NCI-H2107 treated with DMSO at 0.1 percent for 48 hours (cell line): ENCODE measurements around the gene ANKRD33.

Source experiments
- DNase-seq: peaks from one replicate; lab custom pipeline; 2025; ENCODE audit not compliant: unreplicated experiment; lab: John Stamatoyannopoulos, UW

The ANKRD33 gene

GRCh38 chr12:51915951-51916350, 28.0 kb downstream of the ANKRD33 start:
- no peak for DNase-seq

DNA sequence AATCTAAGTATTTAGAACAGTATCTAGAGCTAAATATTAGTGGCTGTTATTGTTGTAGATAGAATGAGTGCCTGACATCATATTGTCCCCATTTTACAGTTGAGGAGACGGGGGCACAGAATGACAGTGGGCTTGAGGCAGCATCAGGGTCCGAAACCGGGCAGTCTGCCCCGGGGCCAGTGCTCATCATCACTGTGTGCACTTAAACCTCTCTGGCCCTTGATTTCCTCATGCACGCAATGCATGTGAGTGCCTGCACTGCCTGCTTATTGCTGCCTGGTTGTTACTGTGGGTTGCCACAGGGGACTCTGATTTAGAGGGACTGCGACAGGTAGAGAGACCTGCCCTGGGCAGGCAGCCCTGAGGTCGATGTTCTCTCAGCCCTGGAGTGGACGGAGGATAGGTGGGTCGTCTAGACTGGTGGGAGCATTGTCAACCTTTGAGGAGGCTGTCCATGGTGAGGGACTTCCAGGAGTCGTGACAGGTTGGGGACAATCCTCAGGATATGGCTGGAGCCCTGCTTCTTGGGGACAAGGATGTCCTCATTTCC, 29.2 kb downstream of the ANKRD33 start:
- no peak for DNase-seq

GRCh38 chr12:51917746-51918453, 30.0 kb downstream of the ANKRD33 start:
- DNase-seq, result no peak

DNA sequence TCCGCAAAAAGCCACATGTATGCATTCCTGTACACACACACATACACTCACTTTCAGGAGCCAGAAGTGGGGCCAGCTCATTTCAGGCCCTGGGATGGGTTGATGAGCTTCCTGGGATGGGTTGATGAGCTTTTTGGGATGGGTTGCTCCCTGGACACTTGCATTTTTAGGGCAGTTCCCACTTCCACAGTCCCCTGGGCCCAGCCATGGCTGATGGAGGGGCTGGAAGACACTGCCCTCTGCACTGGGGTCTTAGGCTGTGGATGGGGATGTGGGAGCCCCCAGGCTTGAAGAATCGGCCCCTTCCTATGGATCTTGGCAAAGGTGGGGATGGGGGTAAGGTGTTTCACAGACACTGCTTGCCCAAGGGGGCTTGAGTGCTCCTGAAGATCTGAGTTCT, 32.1 kb downstream of the ANKRD33 start:
- DNase-seq, result no peak

DNA sequence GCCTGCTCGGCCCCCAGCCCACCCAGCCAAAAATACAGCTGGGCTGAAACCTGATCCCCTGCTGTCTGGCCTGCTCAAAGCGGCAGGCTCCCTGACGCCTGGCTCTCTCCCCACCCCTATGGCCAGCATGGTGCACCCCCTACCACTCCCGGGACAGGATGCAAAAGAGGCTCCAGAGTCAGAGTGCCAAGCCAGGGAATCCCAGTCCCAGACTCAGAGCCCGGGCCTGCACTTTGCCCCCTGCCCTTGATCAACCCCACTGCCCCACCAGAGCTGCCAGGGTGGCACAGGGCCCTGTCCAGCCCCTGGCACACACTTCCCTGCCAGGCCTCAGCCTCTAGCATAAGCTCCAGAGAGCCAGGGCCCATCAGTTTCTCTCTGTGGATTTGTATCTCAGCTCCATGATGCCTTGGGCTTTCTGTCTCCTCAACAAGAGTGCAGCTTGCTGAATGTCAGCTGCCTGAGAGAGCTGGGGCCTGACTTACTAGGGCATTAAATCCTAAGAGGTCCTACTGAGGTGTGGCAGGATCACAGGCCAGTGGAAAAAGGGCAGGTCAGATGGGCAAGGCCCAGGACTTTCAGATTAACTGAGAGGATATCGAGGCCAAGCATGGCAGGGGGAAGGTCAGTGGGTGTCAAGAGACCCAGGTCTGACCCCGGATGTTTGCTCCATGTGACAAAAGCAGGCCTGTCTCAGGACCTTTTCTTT, 33.3 kb downstream of the ANKRD33 start:
- DNase-seq, result no peak

DNA sequence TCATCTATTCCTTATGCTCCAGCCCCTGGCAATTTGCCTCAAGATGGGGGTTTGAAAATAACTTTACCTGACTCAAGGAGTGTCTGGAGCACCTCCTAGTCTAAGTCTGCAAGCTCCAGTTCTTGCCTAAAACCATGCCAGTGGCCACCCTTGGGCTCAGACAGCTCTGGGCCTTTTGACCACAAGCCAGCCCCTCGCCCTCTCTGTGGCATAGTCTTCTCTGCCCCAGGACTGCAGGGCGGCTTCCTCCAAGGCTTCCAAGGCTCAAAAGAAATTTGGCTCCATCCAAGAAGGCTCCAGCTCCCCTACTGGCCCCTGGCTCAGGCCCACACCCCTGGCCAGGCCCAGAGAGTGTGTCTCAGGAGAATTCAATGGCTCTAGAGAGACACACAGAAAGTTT, 34.2 kb downstream of the ANKRD33 start:
- DNase-seq, result no peak

DNA sequence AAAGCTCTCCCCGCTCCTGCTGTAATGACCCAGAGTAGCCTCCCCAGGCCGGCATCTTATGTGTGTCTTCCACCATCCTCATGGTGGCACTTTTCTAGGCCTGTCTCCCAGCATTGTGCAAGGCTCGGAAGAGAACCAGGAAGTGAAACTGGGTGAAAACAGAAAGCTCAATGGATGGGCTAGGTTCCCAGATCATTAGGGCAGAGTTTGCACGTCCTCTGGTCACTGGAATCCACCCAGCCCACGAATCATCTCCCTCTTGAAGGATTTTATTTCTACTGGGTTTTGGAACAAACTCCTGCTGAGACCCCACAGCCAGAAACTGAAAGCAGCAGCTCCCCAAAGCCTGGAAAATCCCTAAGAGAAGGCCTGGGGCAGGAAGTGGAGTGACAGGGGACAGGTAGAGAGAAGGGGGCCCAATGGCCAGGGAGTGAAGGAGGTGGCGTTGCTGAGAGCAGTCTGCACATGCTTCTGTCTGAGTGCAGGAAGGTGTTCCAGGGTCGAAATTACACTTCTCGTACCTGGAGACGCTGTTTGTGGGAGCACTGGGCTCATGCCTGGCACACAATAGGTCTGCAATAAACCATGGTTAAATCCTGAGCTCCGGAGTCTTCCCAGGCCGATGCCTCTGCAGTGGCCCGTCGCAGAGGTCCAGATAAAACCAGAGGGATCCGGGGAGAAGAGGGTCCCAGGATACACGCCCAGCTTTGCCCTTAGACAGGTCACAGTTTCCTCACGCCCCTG, 35.0 kb downstream of the ANKRD33 start:
- DNase-seq, result no peak

DNA sequence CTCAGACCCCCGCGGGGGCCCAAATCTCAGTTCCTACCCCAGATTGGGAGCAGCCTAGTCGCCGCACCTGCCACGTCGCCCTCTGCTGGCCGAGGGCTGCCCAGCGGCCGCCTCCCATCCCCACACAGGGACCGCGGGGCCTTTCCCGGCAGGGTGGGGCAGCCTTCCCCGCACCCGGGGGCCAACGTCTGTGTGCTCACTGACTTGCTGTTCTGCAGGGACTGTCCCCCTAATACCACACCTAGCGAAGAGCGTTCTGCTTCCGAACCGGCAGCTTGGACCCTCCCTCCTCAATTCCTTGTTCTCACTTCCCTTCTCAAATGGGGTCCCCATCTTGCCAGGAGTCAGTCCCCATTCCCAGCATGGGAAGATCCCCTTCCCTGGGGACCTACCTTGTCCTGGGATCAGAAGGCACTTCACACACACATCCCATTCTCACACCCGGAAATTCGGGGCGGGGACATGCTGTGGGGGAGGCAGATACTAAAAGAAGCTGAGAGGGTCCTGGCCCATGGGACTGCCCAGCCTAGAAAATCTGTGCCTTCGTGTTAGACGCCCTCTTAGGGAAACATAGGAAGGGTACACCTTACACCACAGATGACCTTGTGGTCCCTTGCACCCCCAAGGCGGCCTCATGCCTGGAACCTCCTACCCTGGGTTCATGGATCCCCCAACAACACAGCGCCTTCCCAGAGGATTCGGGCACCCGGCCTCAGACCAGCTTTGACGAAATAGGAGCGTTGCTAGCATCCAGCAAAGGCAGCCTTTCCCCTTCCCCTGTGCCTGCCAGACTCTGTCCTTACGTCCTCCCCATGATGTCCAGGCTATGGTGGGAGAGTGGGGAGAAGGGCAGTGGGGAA, 35.8 kb downstream of the ANKRD33 start:
- no peak for DNase-seq

GRCh38 chr12:51924551-51925319, 36.8 kb downstream of the ANKRD33 start:
- DNase-seq, result no peak

DNA sequence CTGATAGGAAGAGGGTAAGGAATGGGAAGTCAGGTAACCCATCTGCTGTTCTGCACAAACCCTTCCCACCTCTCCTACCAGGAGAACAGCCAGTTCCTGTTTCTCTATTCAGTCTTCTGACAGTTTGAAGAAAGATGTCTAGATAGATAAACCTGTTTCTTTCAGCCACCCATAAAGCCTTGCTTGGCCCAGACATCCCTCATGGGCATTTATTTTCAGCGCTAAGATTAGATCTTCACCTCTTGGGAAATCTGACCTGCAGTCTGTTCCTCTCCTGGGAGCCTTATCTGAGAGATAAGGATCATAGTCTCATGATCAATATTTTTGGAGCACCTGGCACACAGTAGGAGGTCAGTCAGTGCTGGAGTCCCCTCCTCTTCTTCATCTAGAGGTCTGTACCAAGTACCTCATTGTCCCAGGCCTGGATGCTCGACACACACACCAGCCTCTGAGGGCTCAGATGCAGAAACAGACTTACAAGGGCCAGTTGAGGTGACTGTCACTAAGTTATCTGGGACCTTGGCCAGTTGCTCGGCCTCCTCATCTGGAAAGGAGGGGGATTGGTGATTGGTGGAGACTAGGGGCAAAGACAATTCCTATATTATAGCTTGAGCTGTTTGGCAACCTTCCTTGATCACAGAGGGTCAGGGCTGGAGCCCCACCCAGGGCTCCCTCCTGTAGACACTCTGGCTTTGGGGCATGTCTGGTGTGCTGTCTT, 37.6 kb downstream of the ANKRD33 start:
- DNase-seq, result no peak

GRCh38 chr12:51926064-51926632, 38.2 kb downstream of the ANKRD33 start:
- no peak for DNase-seq

- peak; percentile 13 for DNase-seq
These were observed 38.8 kb downstream of the ANKRD33 start for GRCh38 chr12:51926718-51927117.

DNA sequence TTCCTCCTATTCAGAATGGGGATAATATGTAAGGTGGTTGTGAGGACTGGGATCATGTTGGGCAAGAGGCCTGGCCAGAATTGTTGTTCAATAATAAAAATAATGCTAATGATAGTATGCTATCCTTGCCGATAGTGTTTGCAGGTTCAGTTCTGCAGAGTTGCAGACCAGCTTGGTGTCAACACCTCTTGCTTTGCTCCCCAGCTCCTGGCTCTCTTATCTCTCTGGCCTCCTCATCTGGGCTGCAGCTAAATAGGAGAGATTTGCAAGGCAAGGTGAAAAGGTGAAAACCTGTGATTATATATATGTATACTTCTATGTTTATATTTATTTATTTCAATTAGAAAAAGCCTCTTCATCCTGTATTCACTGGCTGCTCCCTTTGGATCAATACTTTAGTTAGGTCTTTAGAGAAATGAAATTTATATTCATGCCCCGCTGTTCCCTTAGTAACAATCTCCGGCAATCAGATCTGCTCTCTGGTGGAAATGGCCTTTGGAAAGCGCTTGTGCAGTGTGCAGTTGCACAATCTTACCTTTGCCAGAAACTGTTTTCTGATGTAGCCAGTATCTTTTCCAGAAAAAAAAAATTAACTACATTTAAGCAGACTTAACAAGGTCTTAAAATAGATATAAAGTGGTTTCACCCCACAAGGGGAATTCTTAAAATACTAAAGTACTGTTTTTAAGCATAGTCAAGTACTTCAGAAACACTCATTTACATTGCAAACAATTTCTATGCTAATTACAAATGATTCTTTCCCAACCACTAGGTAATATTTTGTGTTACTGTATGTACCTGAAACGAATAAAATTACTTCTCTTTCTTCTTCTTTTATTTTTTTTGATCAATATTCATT, 44.5 kb downstream of the ANKRD33 start:
- no peak for DNase-seq

GRCh38 chr12:51934080-51934479, 46.2 kb downstream of the ANKRD33 start:
- no peak for DNase-seq

DNA sequence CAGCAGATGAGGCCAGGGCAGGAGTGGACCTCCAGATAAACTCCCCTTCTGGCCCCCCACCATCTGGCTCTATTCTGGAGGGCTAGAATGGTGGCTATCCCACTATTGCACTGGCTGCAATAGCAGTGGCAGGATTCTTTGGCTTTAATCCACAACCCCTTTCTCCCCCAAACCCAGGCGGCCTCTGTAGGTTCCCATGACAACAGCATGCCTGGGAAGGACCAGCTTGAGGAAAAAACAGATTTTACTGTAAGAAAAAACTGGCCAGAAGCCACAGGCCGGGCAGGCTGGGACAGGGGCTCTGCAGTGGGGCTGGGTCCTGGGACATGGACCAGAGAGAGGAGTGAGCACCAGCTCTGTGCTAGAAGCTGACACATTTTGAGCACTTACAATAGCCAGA, 50.0 kb downstream of the ANKRD33 start:
- DNase-seq, result no peak

- DNase-seq, result no peak
These were observed 50.8 kb downstream of the ANKRD33 start for GRCh38 chr12:51938726-51939125.

GRCh38 chr12:51941011-51941581, 53.2 kb downstream of the ANKRD33 start:
- peak; percentile 82 for DNase-seq
